T-helper 2 cell treated with Interferon-gamma antibody and Interleukin-4, amounts not matched to agents 100 ng/mL and 5 ng/mL, for 36 hours (primary cell): ENCODE results near the gene TOR1AIP2. TPM values are rescaled to one million over a fixed set of nuclear protein-coding genes. Genes with fewer than 3 reads are reported as not detected.

Experiments used
- intact Hi-C: fragments of 100-400 bp; cut with micrococcal nuclease; formaldehyde crosslinking; loops from one replicate; pipeline ENCODE4 v1.15.1; 2023
- total RNA-seq: library from RNA; stranded (reverse); gene quantifications from 2 replicates; pipeline ENCODE4 v1.2.3, GENCODE V29; 2022

TOR1AIP2 gene
- total RNA-seq = 44.2 and 50.0 TPM in 2 replicates

GRCh38 chr1:179877586-179878265, at the start of gene TOR1AIP2:
TOR1AIP2 (minus strand) TSS chr1:179877803; CDS start chr1:179852665, 25,138 bp downstream.
- intact Hi-C loops = loop anchor here (1.0 kb wide), 1 partner anchor 77 kb away; the partner anchor contains the start of gene CEP350

GRCh38 chr1:179926850-179927205, 49.2 kb upstream of the TOR1AIP2 start:
- intact Hi-C loops = no loop called here

GRCh38 chr1:179925922-179926849, 48.6 kb upstream of the TOR1AIP2 start:
- intact Hi-C loops = no loop called here

- intact Hi-C loops = no loop called here
Observed at GRCh38 chr1:179925302-179925701, 47.7 kb upstream of the TOR1AIP2 start.

GRCh38 chr1:179924268-179924667, 46.7 kb upstream of the TOR1AIP2 start:
- intact Hi-C loops = no loop called here

GRCh38 chr1:179923029-179923428, 45.4 kb upstream of the TOR1AIP2 start:
- intact Hi-C loops = no loop called here

GRCh38 chr1:179921981-179922872, 44.6 kb upstream of the TOR1AIP2 start:
- intact Hi-C loops = no loop called here

GRCh38 chr1:179921472-179921871, 43.9 kb upstream of the TOR1AIP2 start:
- intact Hi-C loops = no loop called here

- intact Hi-C loops = no loop called here
Observed at GRCh38 chr1:179917601-179918429, 40.2 kb upstream of the TOR1AIP2 start.

GRCh38 chr1:179911812-179912211, 34.2 kb upstream of the TOR1AIP2 start:
- intact Hi-C loops = no loop called here

GRCh38 chr1:179910934-179911333, 33.3 kb upstream of the TOR1AIP2 start:
- intact Hi-C loops = no loop called here

GRCh38 chr1:179889589-179889988, 12.0 kb upstream of the TOR1AIP2 start:
- intact Hi-C loops = no loop called here

- intact Hi-C loops = no loop called here
Observed at GRCh38 chr1:179888071-179888470, 10.5 kb upstream of the TOR1AIP2 start.

GRCh38 chr1:179883745-179884138, 6.1 kb upstream of the TOR1AIP2 start:
- intact Hi-C loops = loop anchor here (2.0 to 5.0 kb wide), 5 partner anchors 69 to 1139 kb away; partner anchors contain the start of genes ACBD6, AXDND1, FAM20B and STX6

- intact Hi-C loops = loop anchor here (2.0 to 5.0 kb wide), 5 partner anchors 68 to 1140 kb away; partner anchors contain the start of genes ACBD6, AXDND1, FAM20B and STX6
Observed at GRCh38 chr1:179883040-179883744, 5.6 kb upstream of the TOR1AIP2 start.

- intact Hi-C loops = loop anchor here (1.0 to 5.0 kb wide), 8 partner anchors 68 to 1140 kb away; partner anchors contain the start of genes ACBD6, AXDND1, CEP350 and FAM20B
Observed at GRCh38 chr1:179882253-179883039, 4.8 kb upstream of the TOR1AIP2 start, which contains the start of gene TOR1AIP1. TOR1AIP1 (plus strand) TSS chr1:179882285; CDS start chr1:179882503, 218 bp downstream.

- intact Hi-C loops = loop anchor here (1.0 to 5.0 kb wide), 8 partner anchors 67 to 1141 kb away; partner anchors contain the start of genes ACBD6, AXDND1, CEP350 and FAM20B
Observed at GRCh38 chr1:179881642-179882252, 4.1 kb upstream of the TOR1AIP2 start.

GRCh38 chr1:179879797-179880196, 2.2 kb upstream of the TOR1AIP2 start:
- intact Hi-C loops = loop anchor here (5.0 kb wide), 2 partner anchors 623 to 852 kb away; partner anchors contain the start of genes ACBD6 and FAM20B
